Measurements from ENCODE around the gene ANKRD35.

GRCh38 chr1:145858901-145859490, 26.7 kb downstream of the ANKRD35 start, which contains the start of gene PIAS3:
- TF ChIP-seq POLR2A (IDR thresholded peaks at IDR 0.05; ENCODE audit: extremely low read depth, insufficient read length), result no peak
- no peak for TF ChIP-seq CTCF (IDR thresholded peaks at IDR 0.05; ENCODE audit: low read depth, low read length)
- TF ChIP-seq MYC (IDR thresholded peaks at IDR 0.05; ENCODE audit: low read depth, low read length), result no peak

Data from NB4 (cell line).